Measurements from ENCODE around the gene ADGRG1. TPM values are rescaled to one million over a fixed set of nuclear protein-coding genes. Genes with fewer than 3 reads are reported as not detected.

Gene ADGRG1
- total RNA-seq, 2 experiments from 2014 or later: not detected

- H3K4me1 ChIP-seq (ENCODE audit: insufficient read depth, low read length, poor library complexity, severe bottlenecking): no peaks in the 10 kb centered on the region
- no peak overlapping the region for H3K27ac ChIP-seq (ENCODE audit: low read depth, low read length, poor library complexity, severe bottlenecking)
- ChIA-PET POLR2A (no interaction called here), CTCF (ENCODE audit: unreplicated experiment) (no interaction called here)
- intact Hi-C loops (cut with micrococcal nuclease; ENCODE audit: unreplicated experiment): loop anchor here (10.0 kb wide), 1 partner anchor 229 kb away; no protein-coding TSS in a partner anchor
- no peak overlapping the region for H3K4me2 ChIP-seq (ENCODE audit: low read length)
- H3K79me2 ChIP-seq (ENCODE audit: insufficient read depth, low read depth, low read length): no peaks in the 10 kb centered on the region
- no peak overlapping the region for H3K4me3 ChIP-seq (ENCODE audit: low read depth, low read length, poor library complexity, severe bottlenecking)
- H3K9me2 ChIP-seq (ENCODE audit: insufficient read depth, low read length): no peaks in the 10 kb centered on the region
- DNase-seq (ENCODE audit: low spot score): no peak
- no peaks in the 10 kb centered on the region for H3K9me3 ChIP-seq (ENCODE audit: low read length)
- TF ChIP-seq EZH2phosphoT487 (IDR thresholded peaks at IDR 0.05; ENCODE audit: borderline replicate concordance, low read depth, low read length): no peak
- no peak for TF ChIP-seq CTCF (conservative IDR thresholded peaks at IDR 0.05; ENCODE audit: low read length)
- no peaks in the 10 kb centered on the region; the same call in 1 of the 2 replicates for H4K20me1 ChIP-seq (ENCODE audit: insufficient read depth, low read length)
- BruUV-seq (replicated peaks): no TSS peak
- no peaks in the 10 kb centered on the region for H3K36me3 ChIP-seq (ENCODE audit: insufficient read depth, low read length)
- no peak overlapping the region for H2AFZ ChIP-seq (ENCODE audit: low read length)
Observed at GRCh38 chr16:57643147-57643874, 14.9 kb downstream of the ADGRG1 start.

GRCh38 chr16:57643910-57644309, 15.5 kb downstream of the ADGRG1 start:
- Histone ChIP-seq H3K9me2 (ENCODE audit: insufficient read depth, low read length) (no peaks in the 10 kb centered on the region), H2AFZ (ENCODE audit: low read length) (no peak overlapping the region), H3K9me3 (ENCODE audit: low read length) (no peaks in the 10 kb centered on the region), H3K27ac (ENCODE audit: low read depth, low read length, poor library complexity, severe bottlenecking) (no peak overlapping the region), H4K20me1 (ENCODE audit: insufficient read depth, low read length) (peaks cover 4% of the 10 kb centered on the region; the same call in 1 of the 2 replicates), H3K4me3 (ENCODE audit: low read depth, low read length, poor library complexity, severe bottlenecking) (no peak overlapping the region), H3K4me2 (ENCODE audit: low read length) (no peak overlapping the region), H3K4me1 (ENCODE audit: insufficient read depth, low read length, poor library complexity, severe bottlenecking) (no peaks in the 10 kb centered on the region), H3K36me3 (ENCODE audit: insufficient read depth, low read length) (no peaks in the 10 kb centered on the region), H3K79me2 (ENCODE audit: insufficient read depth, low read depth, low read length) (no peaks in the 10 kb centered on the region)
- BruUV-seq (replicated peaks): no TSS peak
- DNase-seq (ENCODE audit: low spot score): no peak
- TF ChIP-seq EZH2phosphoT487 (IDR thresholded peaks at IDR 0.05; ENCODE audit: borderline replicate concordance, low read depth, low read length) (no peak), CTCF (conservative IDR thresholded peaks at IDR 0.05; ENCODE audit: low read length) (no peak)
- intact Hi-C loops (cut with micrococcal nuclease; ENCODE audit: unreplicated experiment): loop anchor here (10.0 kb wide), 1 partner anchor 229 kb away; no protein-coding TSS in a partner anchor
- ChIA-PET POLR2A (no interaction called here), CTCF (ENCODE audit: unreplicated experiment) (no interaction called here)

GRCh38 chr16:57644383-57645014, 16.1 kb downstream of the ADGRG1 start:
- CTCF ChIA-PET (ENCODE audit: unreplicated experiment): no interaction called here
- no TSS peak for BruUV-seq (replicated peaks)
- Histone ChIP-seq H3K4me2 (ENCODE audit: low read length) (no peak overlapping the region), H3K27ac (ENCODE audit: low read depth, low read length, poor library complexity, severe bottlenecking) (no peak overlapping the region), H3K36me3 (ENCODE audit: insufficient read depth, low read length) (no peaks in the 10 kb centered on the region), H4K20me1 (ENCODE audit: insufficient read depth, low read length) (peaks cover 4% of the 10 kb centered on the region; the same call in 1 of the 2 replicates), H3K4me1 (ENCODE audit: insufficient read depth, low read length, poor library complexity, severe bottlenecking) (no peaks in the 10 kb centered on the region), H3K9me2 (ENCODE audit: insufficient read depth, low read length) (no peaks in the 10 kb centered on the region), H3K9me3 (ENCODE audit: low read length) (no peaks in the 10 kb centered on the region), H3K4me3 (ENCODE audit: low read depth, low read length, poor library complexity, severe bottlenecking) (no peak overlapping the region), H3K79me2 (ENCODE audit: insufficient read depth, low read depth, low read length) (no peaks in the 10 kb centered on the region), H2AFZ (ENCODE audit: low read length) (no peak overlapping the region)
- POLR2A ChIA-PET: interaction anchor here (1.0 kb wide), 1 partner anchor 91 kb away, joined by 3 read pairs; the partner anchor contains the start of gene KATNB1
- intact Hi-C loops (cut with micrococcal nuclease; ENCODE audit: unreplicated experiment): loop anchor here (10.0 kb wide), 1 partner anchor 230 kb away; no protein-coding TSS in a partner anchor
- no peak for TF ChIP-seq CTCF (conservative IDR thresholded peaks at IDR 0.05; ENCODE audit: low read length)
- DNase-seq (ENCODE audit: low spot score): no peak

Data from OCI-LY7 (cell line).